SU-DHL-6 (cell line): ENCODE data around the gene DDIT3.

Experiments used
- H2AFZ ChIP-seq: fragments of 200-600 bp; sonication (generic); 2 replicates; pipeline ENCODE4 v1.6.1; 2014; ENCODE audit warnings: low read depth, mild to moderate bottlenecking, moderate library complexity, mixed read lengths, antibody characterized with exemption, low read length; ENCODE audit not compliant: severe bottlenecking
- H3F3A ChIP-seq: fragments of 200-600 bp; shearing (Covaris generic); 2 replicates; pipeline ENCODE4 v1.6.0; 2016; ENCODE audit warnings: antibody characterized with exemption, mild to moderate bottlenecking; ENCODE audit not compliant: insufficient read depth
- H3K27ac ChIP-seq: fragments of 200-600 bp; sonication (generic); 2 replicates; pipeline ENCODE4 v1.5.1; 2016; ENCODE audit warnings: low read depth, mild to moderate bottlenecking, low read length, moderate library complexity, mixed read lengths
- H3K27me3 ChIP-seq: fragments of 200-600 bp; sonication (generic), shearing (Covaris generic); 2 replicates; pipeline ENCODE4 v1.6.0; 2014; ENCODE audit warnings: mild to moderate bottlenecking, low read length
- H3K36me3 ChIP-seq: fragments of 200-600 bp; sonication (generic); 2 replicates; pipeline ENCODE4 v1.6.1; 2014; ENCODE audit warnings: mild to moderate bottlenecking, low read length, mixed read lengths
- H3K4me2 ChIP-seq: fragments of 300-600, 200-600 bp; shearing (Covaris generic), sonication (generic); 2 replicates; pipeline ENCODE4 v1.6.0; 2014; ENCODE audit warnings: low read length, low read depth, mild to moderate bottlenecking; ENCODE audit not compliant: poor library complexity, severe bottlenecking
- H3K4me3 ChIP-seq: fragments of 200-600 bp; sonication (generic); 2 replicates; pipeline ENCODE4 v1.5.1; 2014; ENCODE audit warnings: antibody characterized with exemption, low read length, mild to moderate bottlenecking, mixed read lengths; ENCODE audit not compliant: insufficient read depth, poor library complexity, severe bottlenecking
- H3K79me2 ChIP-seq: fragments of 200-600 bp; sonication (generic); 2 replicates; pipeline ENCODE4 v1.6.1; 2014; ENCODE audit warnings: mild to moderate bottlenecking, low read length, moderate library complexity; ENCODE audit not compliant: insufficient read depth
- H3K9ac ChIP-seq: fragments of 200-600 bp; sonication (generic); 2 replicates; pipeline ENCODE4 v1.7.0; 2014; ENCODE audit warnings: mild to moderate bottlenecking, low read length
- H3K9me2 ChIP-seq: fragments of 200-600 bp; sonication (generic); replicated peaks from 2 replicates; pipeline ENCODE4 v1.6.1; 2014; ENCODE audit warnings: low read length; ENCODE audit not compliant: insufficient read depth
- H3K9me3 ChIP-seq: fragments of 200-600 bp; sonication (generic); 2 replicates; pipeline ENCODE4 v1.6.1; 2014; ENCODE audit warnings: low read length, mixed read lengths; ENCODE audit not compliant: insufficient read depth
- H4K20me1 ChIP-seq: fragments of 200-600 bp; sonication (generic); 2 replicates; pipeline ENCODE4 v1.6.1; 2014; ENCODE audit warnings: low read depth, mild to moderate bottlenecking, antibody characterized with exemption, low read length, moderate library complexity, mixed read lengths
- EZH2phosphoT487 ChIP-seq: fragments of 200-600 bp; sonication (generic), shearing (Covaris generic); conservative IDR thresholded peaks from 2 replicates; pipeline ENCODE4 v1.6.1; 2018; ENCODE audit warnings: mild to moderate bottlenecking, antibody characterized with exemption, low read length, moderate library complexity, mixed read lengths
- TF ChIP-seq, protein P1 (sequence below): fragments of 200-600 bp; sonication (generic); IDR thresholded peaks from one replicate; pipeline ENCODE4 v1.5.1; 2017; ENCODE audit warnings: antibody characterized with exemption, mild to moderate bottlenecking, low read length, moderate library complexity; ENCODE audit not compliant: insufficient read depth, poor library complexity, severe bottlenecking

DDIT3 gene

DNA sequence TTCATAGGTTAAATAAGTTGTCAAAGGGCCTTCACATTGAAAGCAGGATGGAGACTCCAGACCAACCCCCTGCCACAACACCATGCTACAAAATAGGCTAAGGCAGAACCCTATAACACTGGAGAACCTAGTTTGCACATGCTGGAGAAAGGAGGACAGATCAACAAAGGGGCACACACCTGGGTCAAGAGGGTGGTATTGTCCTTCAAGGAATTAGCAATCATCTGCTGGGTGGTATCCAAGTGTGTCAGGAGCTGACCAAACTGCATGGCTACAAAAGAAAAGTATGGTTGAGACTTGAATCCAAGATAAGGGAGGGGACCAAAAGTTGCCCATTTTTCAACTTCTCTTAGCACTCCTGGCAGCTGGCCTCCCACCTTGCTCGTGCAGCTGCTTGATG, 11.5 kb upstream of the DDIT3 start:
- H4K20me1 ChIP-seq, result no peaks in the 10 kb centered on the region
- H3K4me2 ChIP-seq, result no peak overlapping the region
- no peaks in the 10 kb centered on the region; the same call in 1 of the 2 replicates for H3K36me3 ChIP-seq

DNA sequence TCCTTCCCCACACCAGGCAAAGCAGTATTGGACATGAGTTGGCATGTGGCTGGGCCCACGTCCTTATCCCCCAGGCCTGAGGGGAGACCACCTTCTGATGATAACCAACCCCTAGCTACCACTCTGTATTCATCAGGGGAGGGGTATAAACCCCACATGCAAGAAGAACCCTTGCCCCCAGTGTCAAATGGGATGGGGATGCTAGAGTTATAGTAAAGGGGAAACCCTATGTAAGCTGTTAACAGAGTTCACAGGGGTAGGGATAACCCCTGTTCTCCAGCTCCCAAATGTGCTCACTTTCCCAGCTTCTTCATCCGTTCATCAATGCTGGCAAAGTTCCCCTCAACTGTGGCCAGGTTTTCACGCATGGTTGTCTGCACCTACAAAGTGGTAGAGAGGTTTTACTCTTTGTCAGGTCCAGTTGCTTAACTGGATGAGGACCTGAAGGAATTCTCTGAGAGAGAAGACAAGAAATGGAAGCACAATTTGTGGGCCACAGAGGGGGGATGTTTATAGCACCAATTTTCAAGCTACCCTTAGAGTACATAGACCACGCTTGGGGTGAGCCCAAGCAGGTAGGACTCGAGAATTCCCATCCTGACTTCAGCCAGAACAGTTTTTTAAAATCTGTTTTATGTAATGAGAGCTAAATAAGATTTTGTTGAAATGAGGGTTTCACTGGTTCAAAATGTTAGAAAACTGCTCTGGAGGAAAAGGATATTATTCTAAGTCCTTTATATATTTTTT, 10.3 kb upstream of the DDIT3 start:
- Histone ChIP-seq H2AFZ (no peak overlapping the region), H3K4me2 (no peak overlapping the region), H4K20me1 (no peaks in the 10 kb centered on the region), H3K9me2 (no peaks in the 10 kb centered on the region), H3K27ac (no peak overlapping the region), H3K4me3 (no peak overlapping the region), H3F3A (peaks cover 12% of the 10 kb centered on the region; the same call in 1 of the 2 replicates), H3K9me3 (no peaks in the 10 kb centered on the region), H3K36me3 (no peaks in the 10 kb centered on the region; the same call in 1 of the 2 replicates), H3K79me2 (no peaks in the 10 kb centered on the region), H3K9ac (no peak overlapping the region), H3K27me3 (no peaks in the 10 kb centered on the region)
- TF ChIP-seq, protein P1, sequence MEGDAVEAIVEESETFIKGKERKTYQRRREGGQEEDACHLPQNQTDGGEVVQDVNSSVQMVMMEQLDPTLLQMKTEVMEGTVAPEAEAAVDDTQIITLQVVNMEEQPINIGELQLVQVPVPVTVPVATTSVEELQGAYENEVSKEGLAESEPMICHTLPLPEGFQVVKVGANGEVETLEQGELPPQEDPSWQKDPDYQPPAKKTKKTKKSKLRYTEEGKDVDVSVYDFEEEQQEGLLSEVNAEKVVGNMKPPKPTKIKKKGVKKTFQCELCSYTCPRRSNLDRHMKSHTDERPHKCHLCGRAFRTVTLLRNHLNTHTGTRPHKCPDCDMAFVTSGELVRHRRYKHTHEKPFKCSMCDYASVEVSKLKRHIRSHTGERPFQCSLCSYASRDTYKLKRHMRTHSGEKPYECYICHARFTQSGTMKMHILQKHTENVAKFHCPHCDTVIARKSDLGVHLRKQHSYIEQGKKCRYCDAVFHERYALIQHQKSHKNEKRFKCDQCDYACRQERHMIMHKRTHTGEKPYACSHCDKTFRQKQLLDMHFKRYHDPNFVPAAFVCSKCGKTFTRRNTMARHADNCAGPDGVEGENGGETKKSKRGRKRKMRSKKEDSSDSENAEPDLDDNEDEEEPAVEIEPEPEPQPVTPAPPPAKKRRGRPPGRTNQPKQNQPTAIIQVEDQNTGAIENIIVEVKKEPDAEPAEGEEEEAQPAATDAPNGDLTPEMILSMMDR, result no peak
- TF ChIP-seq EZH2phosphoT487, result no peak

More for the DNA sequence above, 11.5 kb upstream of the DDIT3 start:
- H3K27ac ChIP-seq, result no peak overlapping the region
- no peaks in the 10 kb centered on the region for H3K9me3 ChIP-seq
- TF ChIP-seq EZH2phosphoT487, result no peak
- TF ChIP-seq, protein P1, result no peak
- no peak overlapping the region for H3K9ac ChIP-seq
- H2AFZ ChIP-seq, result no peak overlapping the region
- no peaks in the 10 kb centered on the region for H3K79me2 ChIP-seq
- peaks cover 12% of the 10 kb centered on the region; the same call in 1 of the 2 replicates for H3F3A ChIP-seq
- no peak overlapping the region for H3K4me3 ChIP-seq
- H3K27me3 ChIP-seq, result no peaks in the 10 kb centered on the region
- H3K9me2 ChIP-seq, result no peaks in the 10 kb centered on the region

DNA sequence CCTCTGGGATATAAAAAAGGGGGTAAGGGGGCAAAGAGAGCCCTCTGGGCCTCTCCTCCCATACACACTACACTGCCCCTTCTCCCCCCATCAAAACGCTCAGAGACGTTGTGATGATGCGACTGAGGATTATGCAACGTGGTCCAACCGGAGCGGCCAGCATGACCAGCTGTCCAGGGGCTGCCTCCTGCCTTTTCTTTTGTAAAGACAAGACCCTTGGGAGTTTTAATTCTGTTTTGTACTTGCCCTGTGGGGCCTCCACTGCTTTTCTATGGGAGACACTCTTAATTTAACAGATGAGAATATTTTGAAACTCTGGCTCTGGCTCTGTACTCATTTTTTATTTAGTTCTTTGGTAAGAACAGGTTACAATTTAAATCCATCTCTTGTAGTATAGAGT, 9.5 kb upstream of the DDIT3 start:
- Histone ChIP-seq H3K9me3 (no peaks in the 10 kb centered on the region), H3K36me3 (no peaks in the 10 kb centered on the region; the same call in 1 of the 2 replicates), H3F3A (peaks cover 12% of the 10 kb centered on the region; the same call in 1 of the 2 replicates)

More for the DNA sequence above, 9.5 kb upstream of the DDIT3 start:
- TF ChIP-seq EZH2phosphoT487, result no peak
- no peak overlapping the region for H3K4me2 ChIP-seq
- H4K20me1 ChIP-seq, result no peaks in the 10 kb centered on the region
- no peaks in the 10 kb centered on the region; the same call in 1 of the 2 replicates for H3K79me2 ChIP-seq
- no peak overlapping the region for H3K9ac ChIP-seq
- no peak overlapping the region for H3K4me3 ChIP-seq
- H3K27me3 ChIP-seq, result no peaks in the 10 kb centered on the region
- H2AFZ ChIP-seq, result no peak overlapping the region
- no peaks in the 10 kb centered on the region for H3K9me2 ChIP-seq
- H3K27ac ChIP-seq, result no peak overlapping the region
